Right kidney (tissue), 1 donor: Measurements from ENCODE around the gene SESTD1.

Experiments
- DNase-seq: peaks from one replicate; pipeline ENCODE4 v3.0.0-alpha.2; 2016

Gene SESTD1

GRCh38 chr2:179186126-179186525 is 78.5 kb downstream of the SESTD1 start:
- no peak for DNase-seq

GRCh38 chr2:179184610-179185009 is 80.0 kb downstream of the SESTD1 start:
- no peak for DNase-seq

- DNase-seq = no peak
Observed at GRCh38 chr2:179181002-179181401, 83.6 kb downstream of the SESTD1 start.

GRCh38 chr2:179180242-179180641 is 84.4 kb downstream of the SESTD1 start:
- no peak for DNase-seq

GRCh38 chr2:179179719-179180118 is 84.9 kb downstream of the SESTD1 start:
- no peak for DNase-seq

- DNase-seq = no peak
Observed at GRCh38 chr2:179177694-179178093, 86.9 kb downstream of the SESTD1 start.

GRCh38 chr2:179174240-179174639 is 90.4 kb downstream of the SESTD1 start:
- no peak for DNase-seq

- DNase-seq = no peak
Observed at GRCh38 chr2:179172894-179173293, 91.7 kb downstream of the SESTD1 start.

GRCh38 chr2:179171371-179171770 is 93.3 kb downstream of the SESTD1 start:
- no peak for DNase-seq

- DNase-seq = no peak
Observed at GRCh38 chr2:179170901-179171300, 93.7 kb downstream of the SESTD1 start.

- DNase-seq = no peak
Observed at GRCh38 chr2:179165356-179166000, 99.2 kb downstream of the SESTD1 start.

GRCh38 chr2:179141206-179141605 is 123.4 kb downstream of the SESTD1 start:
- DNase-seq = no peak

GRCh38 chr2:179140571-179140970 is 124.1 kb downstream of the SESTD1 start:
- DNase-seq = no peak

- DNase-seq = no peak
Observed at GRCh38 chr2:179139506-179139905, 125.1 kb downstream of the SESTD1 start.

GRCh38 chr2:179137200-179137759 is 127.4 kb downstream of the SESTD1 start:
- DNase-seq = no peak

- DNase-seq = no peak
Observed at GRCh38 chr2:179133016-179133415, 131.6 kb downstream of the SESTD1 start.

- no peak for DNase-seq
Observed at GRCh38 chr2:179132076-179132475, 132.6 kb downstream of the SESTD1 start.

GRCh38 chr2:179130560-179130959 is 134.1 kb downstream of the SESTD1 start:
- DNase-seq = no peak

- DNase-seq = no peak
Observed at GRCh38 chr2:179129574-179130238, 134.9 kb downstream of the SESTD1 start.

- no peak for DNase-seq
Observed at GRCh38 chr2:179125404-179125803, 139.2 kb downstream of the SESTD1 start.

GRCh38 chr2:179124282-179124681 is 140.3 kb downstream of the SESTD1 start:
- no peak for DNase-seq

- DNase-seq = no peak
Observed at GRCh38 chr2:179123272-179123662, 141.4 kb downstream of the SESTD1 start.

GRCh38 chr2:179107737-179108136 is 156.9 kb downstream of the SESTD1 start:
- DNase-seq = no peak
